Body of pancreas (tissue), 4 donors: Measurements from ENCODE around the gene MROH2A.

Source experiments
- POLR2A ChIP-seq, 3 donors: fragments of 450-650 bp; IDR thresholded peaks; one replicate each; pipeline ENCODE4 v1.6.1; 2016; ENCODE audit warnings: antibody characterized with exemption in 3 of 3, mild to moderate bottlenecking in 2 of 3
- TF ChIP-seq, protein P1 (sequence below), 7 experiments: fragments of 450-650 bp in 4 of 7; fragments of 200-600 bp in 3 of 7; sonication (generic) in 3 of 7; IDR thresholded peaks; one replicate each; pipeline ENCODE4 v1.5.1; 2016 to 2019; ENCODE audit warnings: antibody characterized with exemption in 7 of 7

GRCh38 chr2:233769260-233769659 is 8.9 kb upstream of the MROH2A start:
- TF ChIP-seq, protein P1, sequence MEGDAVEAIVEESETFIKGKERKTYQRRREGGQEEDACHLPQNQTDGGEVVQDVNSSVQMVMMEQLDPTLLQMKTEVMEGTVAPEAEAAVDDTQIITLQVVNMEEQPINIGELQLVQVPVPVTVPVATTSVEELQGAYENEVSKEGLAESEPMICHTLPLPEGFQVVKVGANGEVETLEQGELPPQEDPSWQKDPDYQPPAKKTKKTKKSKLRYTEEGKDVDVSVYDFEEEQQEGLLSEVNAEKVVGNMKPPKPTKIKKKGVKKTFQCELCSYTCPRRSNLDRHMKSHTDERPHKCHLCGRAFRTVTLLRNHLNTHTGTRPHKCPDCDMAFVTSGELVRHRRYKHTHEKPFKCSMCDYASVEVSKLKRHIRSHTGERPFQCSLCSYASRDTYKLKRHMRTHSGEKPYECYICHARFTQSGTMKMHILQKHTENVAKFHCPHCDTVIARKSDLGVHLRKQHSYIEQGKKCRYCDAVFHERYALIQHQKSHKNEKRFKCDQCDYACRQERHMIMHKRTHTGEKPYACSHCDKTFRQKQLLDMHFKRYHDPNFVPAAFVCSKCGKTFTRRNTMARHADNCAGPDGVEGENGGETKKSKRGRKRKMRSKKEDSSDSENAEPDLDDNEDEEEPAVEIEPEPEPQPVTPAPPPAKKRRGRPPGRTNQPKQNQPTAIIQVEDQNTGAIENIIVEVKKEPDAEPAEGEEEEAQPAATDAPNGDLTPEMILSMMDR (IDR thresholded peaks at IDR 0.05), result no peak
- no peak for TF ChIP-seq POLR2A (IDR thresholded peaks at IDR 0.05)
